OCI-LY3 (cell line): ENCODE measurements around the gene ADARB2.

ENCODE experiments used
- H2AFZ ChIP-seq: fragments of 200-600, 300-600 bp; shearing (Covaris generic); 2 replicates; pipeline ENCODE4 v1.6.0; 2014; ENCODE audit warnings: antibody characterized with exemption, low read depth, low read length
- H3K27ac ChIP-seq: fragments of 200-600, 300-600 bp; sonication (generic); 2 replicates; pipeline ENCODE4 v1.5.1; 2014; ENCODE audit warnings: mild to moderate bottlenecking, low read length, moderate library complexity, mixed read lengths
- H3K27me3 ChIP-seq: fragments of 200-600, 300-600 bp; sonication (generic); 2 replicates; pipeline ENCODE4 v1.6.1; 2014; ENCODE audit warnings: low read depth, low read length, mixed read lengths
- H3K36me3 ChIP-seq: fragments of 200-600, 300-600 bp; sonication (generic); replicated peaks from 2 replicates; pipeline ENCODE3; 2014; ENCODE audit warnings: low read depth, low read length, mixed read lengths
- H3K4me1 ChIP-seq: fragments of 300-600, 200-600 bp; sonication (generic); 2 replicates; pipeline ENCODE4 v1.6.1; 2014; ENCODE audit warnings: low read length, mixed read lengths
- H3K4me2 ChIP-seq: fragments of 200-600, 300-600 bp; sonication (generic); 2 replicates; pipeline ENCODE4 v1.6.1; 2014; ENCODE audit warnings: low read length, mixed read lengths
- H3K4me3 ChIP-seq: fragments of 300-600, 200-600 bp; sonication (generic); 2 replicates; pipeline ENCODE4 v1.5.1; 2014; ENCODE audit warnings: antibody characterized with exemption, mild to moderate bottlenecking, low read length, moderate library complexity
- H3K79me2 ChIP-seq: fragments of 300-600, 200-600 bp; shearing (Covaris generic); 2 replicates; pipeline ENCODE4 v1.6.1; 2014; ENCODE audit warnings: mild to moderate bottlenecking, low read length, mixed read lengths
- H3K9ac ChIP-seq: fragments of 300-600, 200-600 bp; shearing (Covaris generic); 2 replicates; pipeline ENCODE4 v1.6.0; 2014; ENCODE audit warnings: mild to moderate bottlenecking, low read length, moderate library complexity
- H3K9me3 ChIP-seq: fragments of 200-600, 300-600 bp; shearing (Covaris generic); 2 replicates; pipeline ENCODE4 v1.6.1; 2014; ENCODE audit warnings: low read length, mixed read lengths; ENCODE audit not compliant: insufficient read depth
- H4K20me1 ChIP-seq: fragments of 200-600, 300-600 bp; sonication (generic); 2 replicates; pipeline ENCODE4 v1.6.1; 2016; ENCODE audit warnings: low read length, mixed read lengths; ENCODE audit not compliant: insufficient read depth
- EZH2phosphoT487 ChIP-seq: fragments of 200-600 bp; shearing (Covaris generic); IDR thresholded peaks from 2 replicates; pipeline ENCODE4 v1.6.1; 2018; ENCODE audit warnings: antibody characterized with exemption, mixed run types, low read depth
- TF ChIP-seq, protein P1 (sequence below): fragments of 200-600, 300-600 bp; sonication (generic); IDR thresholded peaks from 2 replicates; pipeline ENCODE4 v1.5.1; 2014; ENCODE audit warnings: antibody characterized with exemption, low read length, low read depth

ADARB2 gene

DNA sequence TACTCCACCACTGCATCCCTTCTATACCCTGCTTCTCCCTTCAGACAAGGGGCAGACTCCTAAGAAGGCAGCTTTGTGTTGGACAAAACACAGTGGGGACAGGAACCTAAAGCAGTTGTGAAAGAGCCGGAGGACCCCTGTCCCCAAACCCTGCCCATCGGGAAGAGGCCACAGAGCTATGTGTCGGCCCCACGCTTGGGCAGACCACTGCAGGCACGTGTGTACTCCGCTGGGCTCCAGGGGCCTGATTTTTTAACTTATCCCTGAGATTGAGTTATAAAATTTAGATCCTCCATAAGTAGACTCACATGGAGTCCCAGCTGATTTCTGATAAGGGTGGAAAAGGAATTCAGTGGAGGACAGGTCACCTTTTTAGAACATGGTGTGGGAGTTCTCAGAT lies 310.5 kb downstream of the ADARB2 start:
- no peak for TF ChIP-seq EZH2phosphoT487
- Histone ChIP-seq H3K4me3 (no peak overlapping the region), H2AFZ (no peak overlapping the region), H3K27me3 (0 out of 2 replicates have a peak, but pooled peaks cover 2% of the 10 kb centered on the region), H4K20me1 (no peaks in the 10 kb centered on the region), H3K79me2 (no peaks in the 10 kb centered on the region), H3K9me3 (no peaks in the 10 kb centered on the region), H3K27ac (no peak overlapping the region), H3K4me2 (no peak overlapping the region), H3K9ac (no peak overlapping the region), H3K36me3 (no peaks in the 10 kb centered on the region), H3K4me1 (no peaks in the 10 kb centered on the region)

DNA sequence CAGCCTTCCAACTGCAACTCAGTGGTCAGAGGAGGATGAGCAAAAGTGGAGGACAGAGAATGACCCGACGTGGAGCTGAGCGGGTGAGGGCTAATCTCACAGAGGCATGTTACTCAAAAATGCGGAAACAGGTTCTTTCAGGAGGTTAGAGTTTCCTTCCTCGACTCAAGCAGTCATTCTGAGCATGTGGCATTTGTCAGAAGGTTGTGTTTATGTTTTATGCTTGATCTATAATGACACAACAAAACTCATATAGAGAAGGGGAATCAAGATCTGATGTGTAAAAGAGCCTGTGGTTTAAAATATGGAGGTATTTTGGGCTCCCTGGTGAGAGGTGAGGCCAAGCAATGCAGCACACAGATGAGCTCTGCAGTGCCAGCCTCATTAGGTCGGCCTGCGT lies 311.4 kb downstream of the ADARB2 start:
- Histone ChIP-seq H3K36me3 (no peaks in the 10 kb centered on the region), H3K4me1 (no peaks in the 10 kb centered on the region), H4K20me1 (no peaks in the 10 kb centered on the region), H3K27me3 (0 out of 2 replicates have a peak, but pooled peaks cover 2% of the 10 kb centered on the region), H3K9ac (no peak overlapping the region), H3K27ac (no peak overlapping the region), H3K79me2 (no peaks in the 10 kb centered on the region), H3K4me2 (no peak overlapping the region), H3K4me3 (no peak overlapping the region), H3K9me3 (no peaks in the 10 kb centered on the region), H2AFZ (no peak overlapping the region)
- TF ChIP-seq EZH2phosphoT487 = no peak
- TF ChIP-seq, protein P1, sequence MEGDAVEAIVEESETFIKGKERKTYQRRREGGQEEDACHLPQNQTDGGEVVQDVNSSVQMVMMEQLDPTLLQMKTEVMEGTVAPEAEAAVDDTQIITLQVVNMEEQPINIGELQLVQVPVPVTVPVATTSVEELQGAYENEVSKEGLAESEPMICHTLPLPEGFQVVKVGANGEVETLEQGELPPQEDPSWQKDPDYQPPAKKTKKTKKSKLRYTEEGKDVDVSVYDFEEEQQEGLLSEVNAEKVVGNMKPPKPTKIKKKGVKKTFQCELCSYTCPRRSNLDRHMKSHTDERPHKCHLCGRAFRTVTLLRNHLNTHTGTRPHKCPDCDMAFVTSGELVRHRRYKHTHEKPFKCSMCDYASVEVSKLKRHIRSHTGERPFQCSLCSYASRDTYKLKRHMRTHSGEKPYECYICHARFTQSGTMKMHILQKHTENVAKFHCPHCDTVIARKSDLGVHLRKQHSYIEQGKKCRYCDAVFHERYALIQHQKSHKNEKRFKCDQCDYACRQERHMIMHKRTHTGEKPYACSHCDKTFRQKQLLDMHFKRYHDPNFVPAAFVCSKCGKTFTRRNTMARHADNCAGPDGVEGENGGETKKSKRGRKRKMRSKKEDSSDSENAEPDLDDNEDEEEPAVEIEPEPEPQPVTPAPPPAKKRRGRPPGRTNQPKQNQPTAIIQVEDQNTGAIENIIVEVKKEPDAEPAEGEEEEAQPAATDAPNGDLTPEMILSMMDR = no peak

DNA sequence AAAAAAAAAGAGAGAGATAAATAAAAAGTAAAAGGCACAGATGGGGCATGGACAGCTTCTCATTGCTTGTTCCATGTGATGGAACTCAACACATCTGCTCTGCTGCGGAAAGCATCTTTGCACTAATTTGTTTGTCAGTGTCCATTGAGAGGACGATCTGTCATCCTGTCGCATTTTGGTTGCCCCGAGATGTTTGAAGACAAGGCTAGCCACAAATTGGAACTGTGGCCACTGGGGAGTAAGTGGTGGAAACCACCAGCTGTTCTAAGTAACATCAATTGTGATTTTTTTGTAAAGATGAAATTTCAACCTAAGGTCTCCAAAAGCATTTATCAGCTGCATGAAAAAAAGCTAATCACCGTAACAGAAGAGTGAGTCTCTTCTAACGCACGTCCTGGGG lies 312.7 kb downstream of the ADARB2 start:
- H3K27me3 ChIP-seq = peaks cover 5% of the 10 kb centered on the region; the same call in 1 of the 2 replicates
- no peak overlapping the region for H3K4me3 ChIP-seq
- H4K20me1 ChIP-seq = no peaks in the 10 kb centered on the region
- TF ChIP-seq, protein P1 = no peak
- no peak for TF ChIP-seq EZH2phosphoT487
- no peaks in the 10 kb centered on the region for H3K36me3 ChIP-seq
- no peaks in the 10 kb centered on the region for H3K9me3 ChIP-seq
- H3K4me1 ChIP-seq = no peaks in the 10 kb centered on the region
- no peak overlapping the region for H3K9ac ChIP-seq
- H2AFZ ChIP-seq = no peak overlapping the region
- no peak overlapping the region for H3K4me2 ChIP-seq
- no peak overlapping the region for H3K27ac ChIP-seq
- no peaks in the 10 kb centered on the region for H3K79me2 ChIP-seq

DNA sequence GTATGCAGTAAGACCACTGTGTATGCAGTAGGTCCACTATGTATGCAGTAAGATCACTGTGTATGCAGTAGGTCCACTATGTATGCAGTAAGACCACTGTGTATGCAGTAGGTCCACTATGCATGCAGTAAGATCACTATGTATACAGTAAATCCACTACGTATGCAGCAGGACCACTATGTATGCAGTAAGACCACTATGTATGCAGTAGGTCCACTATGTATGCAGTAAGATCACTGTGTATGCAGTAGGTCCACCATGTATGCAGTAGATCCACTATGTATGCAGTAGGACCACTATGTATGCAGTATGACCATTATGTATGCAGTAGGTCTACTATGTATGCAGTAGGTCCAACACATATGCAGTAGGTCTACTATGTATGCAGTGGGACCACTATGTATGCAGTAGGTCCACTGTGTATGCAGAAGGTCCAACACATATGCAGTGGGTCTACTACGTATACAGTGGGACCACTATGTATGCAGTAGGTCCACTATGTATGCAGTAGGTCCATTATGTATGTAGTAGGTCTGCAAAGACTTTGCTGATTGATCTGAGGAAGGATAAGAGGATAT lies 313.6 kb downstream of the ADARB2 start:
- Histone ChIP-seq H3K4me3 (no peak overlapping the region), H3K27ac (no peak overlapping the region), H3K27me3 (peaks cover 5% of the 10 kb centered on the region; the same call in 1 of the 2 replicates), H3K4me1 (no peaks in the 10 kb centered on the region), H4K20me1 (no peaks in the 10 kb centered on the region), H3K9me3 (no peaks in the 10 kb centered on the region), H2AFZ (no peak overlapping the region), H3K36me3 (no peaks in the 10 kb centered on the region), H3K4me2 (no peak overlapping the region), H3K79me2 (no peaks in the 10 kb centered on the region), H3K9ac (no peak overlapping the region)
- TF ChIP-seq, protein P1 = no peak
- TF ChIP-seq EZH2phosphoT487 = no peak

DNA sequence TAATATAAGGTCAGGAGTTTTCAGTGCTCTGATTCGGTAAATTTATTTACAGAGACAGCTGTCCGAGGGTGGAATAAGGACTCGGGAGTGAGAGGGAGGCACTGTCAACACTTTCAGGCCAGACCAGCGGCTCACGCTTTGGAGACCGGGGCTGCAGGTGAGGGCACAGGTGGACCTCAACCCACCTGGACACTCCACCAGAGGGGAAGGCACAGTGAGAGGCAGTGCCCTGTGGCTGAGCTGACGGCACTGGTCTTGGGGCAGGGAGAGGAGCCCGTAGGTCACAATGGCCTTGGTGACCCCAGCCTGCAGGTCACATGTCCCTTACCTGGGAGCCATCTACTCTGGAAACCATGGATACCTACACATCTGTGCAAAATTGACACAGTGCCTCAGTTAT lies 315.1 kb downstream of the ADARB2 start:
- Histone ChIP-seq H3K27ac (no peak overlapping the region), H3K36me3 (no peaks in the 10 kb centered on the region), H4K20me1 (no peaks in the 10 kb centered on the region), H3K4me3 (no peak overlapping the region), H3K4me2 (no peak overlapping the region), H2AFZ (no peak overlapping the region), H3K9ac (no peak overlapping the region), H3K27me3 (peaks cover 5% of the 10 kb centered on the region; the same call in 1 of the 2 replicates), H3K4me1 (no peaks in the 10 kb centered on the region), H3K9me3 (no peaks in the 10 kb centered on the region), H3K79me2 (no peaks in the 10 kb centered on the region)
- TF ChIP-seq, protein P1 = no peak
- TF ChIP-seq EZH2phosphoT487 = no peak
